GM12872 (cell line): ENCODE data around the gene EDEM3.
A peak's percentile ranks its signal among the peaks of the same experiment; 100 is the strongest.

Experiments used
- CTCF ChIP-seq: IDR thresholded peaks from 3 replicates; pipeline ENCODE4 v1.5.1; 2011; ENCODE audit warnings: low read depth, mild to moderate bottlenecking, low read length, moderate library complexity; ENCODE audit not compliant: insufficient read depth

EDEM3 gene

DNA sequence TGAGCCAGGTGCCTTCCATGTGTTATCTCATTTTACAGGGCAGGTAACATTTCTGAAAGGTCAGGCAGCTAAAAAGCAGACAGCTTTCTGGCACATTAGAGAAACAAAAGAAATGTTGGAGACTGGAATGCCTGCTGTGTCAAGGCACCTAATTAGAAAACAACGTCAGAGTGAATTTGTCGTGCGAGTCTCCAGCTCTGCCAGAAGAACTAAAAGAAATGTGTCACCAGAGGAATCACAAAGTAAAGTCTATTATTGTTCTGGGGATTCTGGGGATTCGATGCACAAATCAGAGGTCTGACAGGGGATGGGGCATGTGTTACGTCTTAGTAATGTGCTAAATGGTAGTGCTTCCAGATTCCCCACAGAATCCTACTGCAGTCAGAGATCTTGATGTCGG is 89.3 kb downstream of the EDEM3 start:
- no peak for TF ChIP-seq CTCF

GRCh38 chr1:184664661-184665060 is 90.0 kb downstream of the EDEM3 start:
- TF ChIP-seq CTCF: no peak

GRCh38 chr1:184664042-184664660 is 90.5 kb downstream of the EDEM3 start:
- TF ChIP-seq CTCF: peak; percentile 86

- TF ChIP-seq CTCF: no peak
These were observed 92.9 kb downstream of the EDEM3 start for GRCh38 chr1:184661801-184662200.

GRCh38 chr1:184660462-184661191 is 94.0 kb downstream of the EDEM3 start:
- TF ChIP-seq CTCF: no peak

GRCh38 chr1:184658055-184658454 is 96.6 kb downstream of the EDEM3 start:
- TF ChIP-seq CTCF: no peak

DNA sequence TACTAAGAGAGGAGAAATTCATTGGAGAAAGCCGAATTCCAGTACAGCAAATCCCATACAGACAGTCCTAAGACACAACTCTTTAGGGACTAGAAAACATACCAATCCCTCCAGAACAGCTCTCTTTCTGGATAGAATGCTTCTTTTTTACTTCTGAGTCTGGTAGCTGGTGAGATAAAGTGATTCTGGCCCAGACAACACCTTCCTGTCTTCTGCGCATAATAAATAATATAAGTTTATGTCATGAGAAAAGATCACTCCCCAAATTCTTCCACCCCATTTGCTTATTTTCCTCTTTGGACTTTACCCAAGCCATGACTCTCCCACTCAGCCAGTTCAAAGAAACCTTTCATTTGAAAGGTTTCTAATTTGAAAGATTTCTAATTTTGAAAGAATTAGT is 98.4 kb downstream of the EDEM3 start:
- TF ChIP-seq CTCF: no peak
